MG63 (cell line): Measurements from ENCODE around the gene UNC50. TPM values are rescaled to one million over a fixed set of nuclear protein-coding genes. Genes with fewer than 3 reads are reported as not detected.
A peak's percentile ranks its signal among the peaks of the same experiment; 100 is the strongest.
"Not testable (repeated sequence)": the region's sequence is repeated elsewhere in the genome, so short reads cannot be mapped to it uniquely, and the experiment has no call there.

Experiments
- DNase-seq: peaks from one replicate; pipeline ENCODE4 v3.0.0-alpha.2; 2020
- H3K27me3 ChIP-seq: fragments of 250-450 bp; sonication (Bioruptor Pico); 2 replicates; pipeline ENCODE4 v1.5.1; 2020; ENCODE audit warnings: mild to moderate bottlenecking, moderate library complexity
- H3K36me3 ChIP-seq: fragments of 250-450 bp; sonication (Bioruptor Pico); 2 replicates; pipeline ENCODE4 v1.5.1; 2020; ENCODE audit warnings: mild to moderate bottlenecking, moderate library complexity
- H3K4me3 ChIP-seq: fragments of 250-450 bp; sonication (Bioruptor Pico); 2 replicates; pipeline ENCODE4 v1.5.1; 2020; ENCODE audit warnings: mild to moderate bottlenecking, moderate library complexity
- H3K9me3 ChIP-seq: fragments of 250-450 bp; sonication (Bioruptor Pico); 2 replicates; pipeline ENCODE4 v1.5.1; 2020; ENCODE audit warnings: mild to moderate bottlenecking, moderate library complexity
- total RNA-seq: library from RNA; depleted of rRNA; stranded (reverse); fragments of >200 nt; shearing (Covaris generic); gene quantifications from 2 replicates; pipeline ENCODE4 v1.2.3, GENCODE V29; 2014; ENCODE audit warnings: low replicate concordance

Gene UNC50
- total RNA-seq, 1 experiment from 2014 or later = 31.5 TPM

- Histone ChIP-seq H3K9me3 (no peaks in the 10 kb centered on the region), H3K36me3 (no peaks in the 10 kb centered on the region; the same call in none of the 2 replicates), H3K4me3 (no peak overlapping the region), H3K27me3 (no peaks in the 10 kb centered on the region)
- no peak for DNase-seq
Observed at GRCh38 chr2:98589489-98589888, 18.9 kb upstream of the UNC50 start.

DNA sequence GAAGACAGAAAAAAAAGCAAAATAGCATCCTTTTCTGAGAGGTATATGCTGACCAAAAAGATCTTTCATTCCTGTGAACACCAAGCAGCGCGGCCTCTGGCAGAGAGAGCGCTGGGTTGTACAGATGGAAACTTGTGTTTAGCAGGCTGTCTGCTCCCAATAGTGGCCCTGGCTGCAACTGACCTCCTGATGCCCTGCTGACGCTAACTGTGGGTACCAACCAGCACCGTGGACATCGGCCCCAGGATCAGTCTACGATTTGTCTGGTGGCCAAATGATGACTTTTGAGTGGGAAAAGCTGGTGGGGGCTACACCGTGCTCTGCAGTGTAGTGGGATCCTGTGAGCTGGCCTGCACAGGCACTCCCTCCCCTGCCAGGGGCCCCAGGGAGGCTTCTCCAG is 15.8 kb upstream of the UNC50 start:
- no peak for DNase-seq
- peaks cover 18% of the 10 kb centered on the region for H3K36me3 ChIP-seq
- no peak overlapping the region for H3K4me3 ChIP-seq
- no peaks in the 10 kb centered on the region for H3K27me3 ChIP-seq
- no peaks in the 10 kb centered on the region for H3K9me3 ChIP-seq

GRCh38 chr2:98594665-98595064 is 13.7 kb upstream of the UNC50 start:
- not testable (repeated sequence) for H3K27me3 ChIP-seq, H3K9me3 ChIP-seq, H3K4me3 ChIP-seq, DNase-seq
- H3K36me3 ChIP-seq = peaks cover 30% of the 10 kb centered on the region

DNA sequence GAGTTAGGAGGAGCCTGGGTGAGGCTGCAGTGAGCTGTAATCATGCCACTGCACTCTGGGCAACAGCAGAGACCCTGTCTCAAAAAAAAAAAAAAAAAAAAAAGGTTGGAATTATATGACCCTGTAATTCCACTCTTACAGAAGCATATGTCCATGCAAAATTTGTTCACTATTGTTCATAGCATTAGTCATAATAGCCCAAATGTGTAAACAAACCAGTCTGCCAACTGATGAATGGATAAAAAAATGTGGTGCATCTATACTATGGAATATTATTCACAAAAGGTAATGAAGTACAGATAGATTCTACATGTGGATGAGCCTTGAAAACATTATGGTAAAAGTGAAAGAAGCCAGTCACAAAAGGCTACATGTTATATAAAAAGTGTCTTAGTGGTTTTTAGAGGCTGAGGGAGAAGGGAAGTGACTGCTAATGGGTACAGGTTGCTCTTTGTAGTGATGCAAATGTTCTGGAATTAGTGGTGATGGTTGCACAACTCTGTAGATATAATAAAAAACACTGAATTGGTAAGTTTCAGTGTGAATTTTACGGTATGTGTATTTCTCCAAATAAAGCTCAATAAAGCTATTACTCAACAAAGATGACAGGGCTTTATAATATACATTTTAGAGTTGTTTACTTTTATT is 9.5 kb upstream of the UNC50 start:
- Histone ChIP-seq H3K27me3 (no peaks in the 10 kb centered on the region), H3K9me3 (no peaks in the 10 kb centered on the region), H3K4me3 (no peak overlapping the region), H3K36me3 (peaks cover 62% of the 10 kb centered on the region)
- no peak for DNase-seq

- Histone ChIP-seq H3K9me3 (no peaks in the 10 kb centered on the region), H3K36me3 (peaks cover 53% of the 10 kb centered on the region), H3K4me3 (no peak overlapping the region), H3K27me3 (no peaks in the 10 kb centered on the region)
- DNase-seq = no peak
Observed at GRCh38 chr2:98601532-98602132, 6.8 kb upstream of the UNC50 start.

- DNase-seq = no peak
- Histone ChIP-seq H3K27me3 (no peaks in the 10 kb centered on the region), H3K9me3 (no peaks in the 10 kb centered on the region), H3K4me3 (no peak overlapping the region), H3K36me3 (peaks cover 39% of the 10 kb centered on the region)
Observed at GRCh38 chr2:98604547-98604946, 3.8 kb upstream of the UNC50 start.

DNA sequence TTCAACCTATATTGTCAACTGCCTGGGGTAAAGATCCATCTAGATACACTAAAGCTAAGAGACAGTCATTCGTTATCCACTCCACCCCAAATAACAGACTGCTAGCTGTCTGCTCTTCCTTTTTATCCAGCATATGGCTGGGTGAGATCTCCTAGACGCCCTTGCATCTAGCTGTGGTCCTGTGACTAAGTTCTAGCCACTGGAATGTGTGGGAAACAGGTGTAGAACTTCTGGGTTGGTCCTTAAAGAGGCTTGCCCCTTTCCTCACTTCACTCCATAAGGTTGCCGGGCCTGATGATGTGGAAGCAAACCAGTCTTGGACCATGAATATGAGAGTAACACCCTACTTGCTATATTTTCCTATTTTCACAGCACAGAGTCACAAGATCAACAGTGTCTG is 3.3 kb upstream of the UNC50 start:
- peaks cover 39% of the 10 kb centered on the region for H3K36me3 ChIP-seq
- no peak for DNase-seq
- no peaks in the 10 kb centered on the region for H3K27me3 ChIP-seq
- H3K4me3 ChIP-seq = no peak overlapping the region
- H3K9me3 ChIP-seq = no peaks in the 10 kb centered on the region

- Histone ChIP-seq H3K36me3 (peaks cover 39% of the 10 kb centered on the region), H3K9me3 (no peaks in the 10 kb centered on the region), H3K4me3 (no peak overlapping the region), H3K27me3 (no peaks in the 10 kb centered on the region)
- no peak for DNase-seq
Observed at GRCh38 chr2:98606431-98606830, 2.0 kb upstream of the UNC50 start.

GRCh38 chr2:98607104-98607503 is 1.3 kb upstream of the UNC50 start:
- Histone ChIP-seq H3K36me3 (peaks cover 36% of the 10 kb centered on the region), H3K4me3 (peak overlapping the region; percentile 94), H3K9me3 (no peaks in the 10 kb centered on the region), H3K27me3 (no peaks in the 10 kb centered on the region)
- no peak for DNase-seq

- no peaks in the 10 kb centered on the region for H3K9me3 ChIP-seq
Observed at GRCh38 chr2:98607741-98608115, 661 bp upstream of the UNC50 start.

GRCh38 chr2:98608962-98609604 is 694 bp downstream of the UNC50 start:
- Histone ChIP-seq H3K27me3 (no peaks in the 10 kb centered on the region), H3K36me3 (peaks cover 47% of the 10 kb centered on the region), H3K9me3 (no peaks in the 10 kb centered on the region), H3K4me3 (peak overlapping the region; percentile 94)
- DNase-seq = peak; percentile 8

More at GRCh38 chr2:98607741-98608115, 661 bp upstream of the UNC50 start:
- Histone ChIP-seq H3K27me3 (no peaks in the 10 kb centered on the region), H3K4me3 (peak overlapping the region; percentile 94), H3K36me3 (peaks cover 39% of the 10 kb centered on the region)
- no peak for DNase-seq

- Histone ChIP-seq H3K9me3 (no peaks in the 10 kb centered on the region), H3K27me3 (no peaks in the 10 kb centered on the region), H3K36me3 (peaks cover 64% of the 10 kb centered on the region), H3K4me3 (no peak overlapping the region)
- DNase-seq = no peak
Observed at GRCh38 chr2:98614024-98614739, 5.8 kb downstream of the UNC50 start.

GRCh38 chr2:98615481-98615880 is 7.1 kb downstream of the UNC50 start:
- no peak for DNase-seq
- Histone ChIP-seq H3K4me3 (no peak overlapping the region), H3K27me3 (no peaks in the 10 kb centered on the region), H3K9me3 (no peaks in the 10 kb centered on the region), H3K36me3 (peaks cover 53% of the 10 kb centered on the region)

DNA sequence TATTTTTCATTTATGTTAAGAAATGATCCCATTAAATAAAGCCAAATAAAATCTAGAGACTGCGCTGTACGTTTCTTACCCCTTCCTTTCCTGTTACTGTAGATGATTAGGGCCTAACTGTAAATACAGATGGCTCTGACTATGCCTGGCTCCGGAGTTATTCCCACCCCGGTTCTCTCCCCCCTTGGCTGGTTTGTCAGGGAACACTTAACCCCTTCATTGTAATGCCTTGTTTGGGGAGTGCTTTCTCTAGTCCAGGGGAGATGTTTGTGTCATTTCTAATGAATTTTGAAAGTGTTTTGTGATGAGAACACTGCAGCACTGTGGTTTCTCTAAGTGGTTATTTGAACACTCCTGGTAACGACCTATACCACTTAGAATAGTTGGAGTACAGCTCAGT is 8.8 kb downstream of the UNC50 start:
- Histone ChIP-seq H3K4me3 (no peak overlapping the region), H3K36me3 (peaks cover 39% of the 10 kb centered on the region), H3K9me3 (no peaks in the 10 kb centered on the region), H3K27me3 (no peaks in the 10 kb centered on the region)
- no peak for DNase-seq

DNA sequence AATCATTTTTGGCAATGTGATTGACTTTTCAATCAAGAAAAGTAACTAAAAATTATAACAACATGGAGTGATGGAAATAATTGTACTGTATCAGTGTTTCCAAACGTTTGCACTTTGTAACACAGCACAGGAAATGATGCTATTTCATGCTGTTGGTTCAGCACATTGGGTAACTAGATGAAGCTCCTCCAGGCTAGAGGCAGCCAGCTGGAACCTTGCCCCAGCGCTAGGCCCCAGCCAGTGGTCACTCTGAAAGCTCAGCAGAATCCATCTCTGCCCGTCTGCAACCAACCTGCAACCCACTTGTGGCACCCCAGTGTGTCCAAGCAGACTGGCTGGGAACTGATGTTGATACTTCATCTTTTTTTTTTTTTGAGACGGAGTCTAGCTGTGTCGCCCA is 15.3 kb downstream of the UNC50 start:
- H3K9me3 ChIP-seq = peaks cover 2% of the 10 kb centered on the region; the same call in 1 of the 2 replicates
- peaks cover 2% of the 10 kb centered on the region; the same call in 1 of the 2 replicates for H3K36me3 ChIP-seq
- no peak overlapping the region for H3K4me3 ChIP-seq
- H3K27me3 ChIP-seq = no peaks in the 10 kb centered on the region
- no peak for DNase-seq

GRCh38 chr2:98632351-98632750 is 24.0 kb downstream of the UNC50 start:
- H3K4me3 ChIP-seq = no peak overlapping the region
- H3K27me3 ChIP-seq = no peaks in the 10 kb centered on the region
- DNase-seq = no peak
- peaks cover 2% of the 10 kb centered on the region; the same call in 1 of the 2 replicates for H3K9me3 ChIP-seq
- no peaks in the 10 kb centered on the region for H3K36me3 ChIP-seq

DNA sequence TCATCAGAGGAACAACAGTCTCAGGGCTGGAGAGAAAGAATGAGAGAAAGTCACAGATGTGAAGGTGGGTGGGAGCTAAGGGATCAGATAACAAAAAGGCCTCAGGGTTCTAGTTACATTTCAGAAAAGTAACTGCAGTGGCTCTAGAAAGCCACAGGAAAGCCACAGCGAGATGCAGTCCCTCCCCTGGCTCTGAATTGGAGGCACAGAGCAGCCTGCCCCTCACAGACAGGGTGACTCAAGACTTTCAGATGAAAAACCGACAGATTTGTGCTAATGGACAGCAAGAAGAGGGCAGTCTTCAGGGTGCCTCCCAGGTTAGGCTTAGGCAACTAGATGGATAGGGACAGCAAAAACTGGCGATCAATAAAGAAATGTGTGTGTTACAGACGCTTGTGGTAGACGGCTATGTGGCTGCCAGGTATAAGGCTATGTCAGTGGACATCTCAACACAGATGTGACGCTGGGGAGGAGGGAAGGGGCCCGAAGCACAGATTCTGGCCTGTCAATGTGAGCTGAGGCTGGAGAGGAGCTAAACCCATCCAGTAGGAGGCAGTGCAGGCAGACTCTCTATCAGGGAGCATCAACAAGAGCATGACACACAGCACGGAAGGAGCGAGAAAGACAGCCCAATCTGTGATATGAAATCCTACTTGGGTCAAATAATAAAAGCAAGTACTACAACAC is 26.2 kb downstream of the UNC50 start:
- no peak for DNase-seq
- H3K9me3 ChIP-seq = no peaks in the 10 kb centered on the region
- no peaks in the 10 kb centered on the region for H3K27me3 ChIP-seq

More for the DNA sequence above, 26.2 kb downstream of the UNC50 start:
- H3K36me3 ChIP-seq = no peaks in the 10 kb centered on the region
- H3K4me3 ChIP-seq = no peak overlapping the region
